Measurements from ENCODE around the gene PIP5K1B. TPM values are rescaled to one million over a fixed set of nuclear protein-coding genes. Genes with fewer than 3 reads are reported as not detected.
A peak's percentile ranks its signal among the peaks of the same experiment; 100 is the strongest.
"Not testable (repeated sequence)": the region's sequence is repeated elsewhere in the genome, so short reads cannot be mapped to it uniquely, and the experiment has no call there.

The PIP5K1B gene
- total RNA-seq, 2 donors from 2014 or later, result 0.17 to 0.37 TPM

GRCh38 chr9:68969538-68969937 is 264.5 kb downstream of the PIP5K1B start:
- H3K4me3 Mint-ChIP-seq, result no peak overlapping the region
- H3K27ac Mint-ChIP-seq, result no peak overlapping the region

GRCh38 chr9:68970151-68970550 is 265.1 kb downstream of the PIP5K1B start:
- peaks cover 9% of the 10 kb centered on the region for H3K4me1 Mint-ChIP-seq
- H3K36me3 Mint-ChIP-seq (ENCODE audit: low read depth), result no peaks in the 10 kb centered on the region

More at GRCh38 chr9:68969538-68969937, 264.5 kb downstream of the PIP5K1B start:
- peaks cover 6% of the 10 kb centered on the region for H3K27me3 Mint-ChIP-seq
- no peaks in the 10 kb centered on the region for H3K36me3 Mint-ChIP-seq (ENCODE audit: low read depth)
- ATAC-seq (replicated peaks), result no peak
- peaks cover 9% of the 10 kb centered on the region for H3K4me1 Mint-ChIP-seq
- no peaks in the 10 kb centered on the region for H3K9me3 Mint-ChIP-seq

GRCh38 chr9:68973619-68974018 is 268.6 kb downstream of the PIP5K1B start:
- ATAC-seq (replicated peaks), result no peak
- Mint-ChIP-seq H3K36me3 (ENCODE audit: low read depth) (no peaks in the 10 kb centered on the region), H3K9me3 (no peaks in the 10 kb centered on the region)

More at GRCh38 chr9:68970151-68970550, 265.1 kb downstream of the PIP5K1B start:
- H3K9me3 Mint-ChIP-seq, result no peaks in the 10 kb centered on the region
- H3K4me3 Mint-ChIP-seq, result no peak overlapping the region
- H3K27me3 Mint-ChIP-seq, result peaks cover 6% of the 10 kb centered on the region
- no peak overlapping the region for H3K27ac Mint-ChIP-seq
- ATAC-seq (replicated peaks), result no peak

GRCh38 chr9:68974431-68974830 is 269.4 kb downstream of the PIP5K1B start:
- peak overlapping the region; percentile 60 for H3K27ac Mint-ChIP-seq
- no peaks in the 10 kb centered on the region for H3K9me3 Mint-ChIP-seq
- peaks cover 4% of the 10 kb centered on the region for H3K27me3 Mint-ChIP-seq
- H3K4me3 Mint-ChIP-seq, result peak overlapping the region; percentile 20
- peaks cover 11% of the 10 kb centered on the region for H3K4me1 Mint-ChIP-seq
- peak; percentile 96 for ATAC-seq (replicated peaks)
- H3K36me3 Mint-ChIP-seq (ENCODE audit: low read depth), result no peaks in the 10 kb centered on the region

More at GRCh38 chr9:68973619-68974018, 268.6 kb downstream of the PIP5K1B start:
- Mint-ChIP-seq H3K27me3 (peaks cover 4% of the 10 kb centered on the region), H3K4me1 (peaks cover 9% of the 10 kb centered on the region), H3K27ac (peak overlapping the region; percentile 60), H3K4me3 (no peak overlapping the region)

- Mint-ChIP-seq H3K4me1 (peaks cover 15% of the 10 kb centered on the region), H3K27ac (peak overlapping the region; percentile 60), H3K36me3 (ENCODE audit: low read depth) (no peaks in the 10 kb centered on the region), H3K27me3 (peaks cover 4% of the 10 kb centered on the region), H3K9me3 (no peaks in the 10 kb centered on the region), H3K4me3 (peak overlapping the region; percentile 20)
- ATAC-seq (replicated peaks), result no peak
Measured at GRCh38 chr9:68974901-68975300, 269.9 kb downstream of the PIP5K1B start.

- no peak for ATAC-seq (replicated peaks)
- Mint-ChIP-seq H3K4me3 (no peak overlapping the region), H3K4me1 (peaks cover 15% of the 10 kb centered on the region), H3K36me3 (ENCODE audit: low read depth) (no peaks in the 10 kb centered on the region), H3K27me3 (peaks cover 4% of the 10 kb centered on the region), H3K27ac (peak overlapping the region; percentile 60), H3K9me3 (no peaks in the 10 kb centered on the region)
Measured at GRCh38 chr9:68975365-68976043, 270.5 kb downstream of the PIP5K1B start.

- Mint-ChIP-seq H3K9me3 (no peaks in the 10 kb centered on the region), H3K4me3 (no peak overlapping the region), H3K27ac (no peak overlapping the region), H3K36me3 (ENCODE audit: low read depth) (no peaks in the 10 kb centered on the region), H3K27me3 (peaks cover 4% of the 10 kb centered on the region), H3K4me1 (peaks cover 11% of the 10 kb centered on the region)
- no peak for ATAC-seq (replicated peaks)
Measured at GRCh38 chr9:68978066-68978465, 273.0 kb downstream of the PIP5K1B start.

GRCh38 chr9:68978501-68978900 is 273.5 kb downstream of the PIP5K1B start:
- Mint-ChIP-seq H3K4me1 (peaks cover 11% of the 10 kb centered on the region), H3K9me3 (no peaks in the 10 kb centered on the region), H3K27ac (no peak overlapping the region), H3K27me3 (peaks cover 4% of the 10 kb centered on the region), H3K4me3 (no peak overlapping the region), H3K36me3 (ENCODE audit: low read depth) (no peaks in the 10 kb centered on the region)
- ATAC-seq (replicated peaks), result no peak

- Mint-ChIP-seq H3K27ac (peak overlapping the region; percentile 12), H3K27me3 (peaks cover 4% of the 10 kb centered on the region), H3K9me3 (no peaks in the 10 kb centered on the region), H3K4me1 (peaks cover 6% of the 10 kb centered on the region), H3K36me3 (ENCODE audit: low read depth) (no peaks in the 10 kb centered on the region), H3K4me3 (peak overlapping the region; percentile 2)
- ATAC-seq (replicated peaks), result peak; percentile 74
Measured at GRCh38 chr9:68979538-68980314, 274.7 kb downstream of the PIP5K1B start.

GRCh38 chr9:68980341-68980914 is 275.4 kb downstream of the PIP5K1B start:
- H3K36me3 Mint-ChIP-seq (ENCODE audit: low read depth), result no peaks in the 10 kb centered on the region
- H3K4me1 Mint-ChIP-seq, result peaks cover 6% of the 10 kb centered on the region
- peaks cover 4% of the 10 kb centered on the region for H3K27me3 Mint-ChIP-seq
- no peak overlapping the region for H3K27ac Mint-ChIP-seq
- H3K4me3 Mint-ChIP-seq, result no peak overlapping the region
- no peaks in the 10 kb centered on the region for H3K9me3 Mint-ChIP-seq
- ATAC-seq (replicated peaks), result no peak

- no peak overlapping the region for H3K4me3 Mint-ChIP-seq
- peaks cover 4% of the 10 kb centered on the region for H3K27me3 Mint-ChIP-seq
- no peak overlapping the region for H3K27ac Mint-ChIP-seq
- peaks cover 6% of the 10 kb centered on the region for H3K4me1 Mint-ChIP-seq
- H3K9me3 Mint-ChIP-seq, result no peaks in the 10 kb centered on the region
- no peak for ATAC-seq (replicated peaks)
- no peaks in the 10 kb centered on the region for H3K36me3 Mint-ChIP-seq (ENCODE audit: low read depth)
Measured at GRCh38 chr9:68981789-68982188, 276.7 kb downstream of the PIP5K1B start.

GRCh38 chr9:68983008-68983411 is 278.0 kb downstream of the PIP5K1B start:
- Mint-ChIP-seq H3K4me1 (peaks cover 6% of the 10 kb centered on the region), H3K4me3 (no peak overlapping the region), H3K27ac (no peak overlapping the region), H3K9me3 (no peaks in the 10 kb centered on the region), H3K36me3 (ENCODE audit: low read depth) (no peaks in the 10 kb centered on the region), H3K27me3 (peaks cover 3% of the 10 kb centered on the region)
- ATAC-seq (replicated peaks), result no peak

GRCh38 chr9:68983522-68984424 is 278.7 kb downstream of the PIP5K1B start:
- Mint-ChIP-seq H3K36me3 (ENCODE audit: low read depth) (no peaks in the 10 kb centered on the region), H3K4me3 (no peak overlapping the region), H3K4me1 (peaks cover 6% of the 10 kb centered on the region), H3K27ac (no peak overlapping the region), H3K9me3 (no peaks in the 10 kb centered on the region), H3K27me3 (no peaks in the 10 kb centered on the region)
- peak; percentile 54 for ATAC-seq (replicated peaks)

GRCh38 chr9:68986949-68987348 is 281.9 kb downstream of the PIP5K1B start:
- ATAC-seq (replicated peaks); H3K4me1 Mint-ChIP-seq; H3K9me3 Mint-ChIP-seq; H3K36me3 Mint-ChIP-seq (ENCODE audit: low read depth); H3K4me3 Mint-ChIP-seq; H3K27me3 Mint-ChIP-seq; H3K27ac Mint-ChIP-seq: not testable (repeated sequence)

Measured in activated T-helper 17 cell treated with anti-CD3 and anti-CD28 coated beads, Interleukin-2, amount 50 U/mL, for 72 hours (primary cell).